Ovary (tissue), 9 donors: ENCODE data around the gene CYCS. TPM values are rescaled to one million over a fixed set of nuclear protein-coding genes. Genes with fewer than 3 reads are reported as not detected.

ENCODE experiments used
- DNase-seq, 5 donors: peaks; one replicate each; pipeline ENCODE4 v3.0.0-alpha.2; 2019 to 2020
- H3K27ac ChIP-seq, 2 donors: fragments of 200-600 bp; one replicate each; pipeline versions ENCODE4 v1.5.1 to v1.8.0; 2019 to 2022
- H3K27me3 ChIP-seq: fragments of 200-600 bp; one replicate; pipeline ENCODE4 v1.8.0; 2022
- H3K36me3 ChIP-seq: fragments of 200-600 bp; sonication (generic); one replicate; pipeline ENCODE4 v1.5.1; 2019
- H3K4me1 ChIP-seq: one replicate; pipeline ENCODE4 v1.8.1; 2013; ENCODE audit warnings: mild to moderate bottlenecking, moderate library complexity; ENCODE audit not compliant: insufficient read depth
- H3K4me3 ChIP-seq: fragments of 200-600 bp; sonication (generic); one replicate; pipeline ENCODE4 v1.5.1; 2017
- H3K9me3 ChIP-seq, 2 donors: fragments of 200-600 bp in 1 of 2; sonication (generic) in 1 of 2; one replicate each; pipeline versions ENCODE4 v1.5.1 to v1.8.1; 2013 to 2019; ENCODE audit warnings: mild to moderate bottlenecking in 1 of 2, moderate library complexity in 1 of 2
- EP300 ChIP-seq: sonication (generic); formaldehyde crosslinking; IDR thresholded peaks from one replicate; pipeline ENCODE4 v1.6.1; 2017; ENCODE audit warnings: antibody characterized with exemption
- POLR2A ChIP-seq: fragments of 450-650 bp; IDR thresholded peaks from one replicate; pipeline ENCODE4 v1.6.1; 2017; ENCODE audit warnings: antibody characterized with exemption, mild to moderate bottlenecking, moderate library complexity
- WGBS, 3 donors: extraction: QIAGEN DNeasy Blood & Tissue Kit in 1 of 3; methylation state at CpG; one replicate each; pipeline versions ENCODE4 v1.1.5 to v1.1.7; 2013 to 2017; 5-methylcytosine and 5-hydroxymethylcytosine counted together
- intact Hi-C, 4 donors: fragments of 100-400 bp; cut with DNase I; formaldehyde crosslinking; loops; one replicate each; pipeline versions ENCODE4 v1.11.0 to v1.15.1; 2022 to 2023
- polyA plus RNA-seq, 2 donors: library from polyadenylated mRNA; stranded (reverse); fragments of 200-250 nt in 1 of 2; fragments of 350-450 nt in 1 of 2; fragmentation: Illumina TruSeq in 1 of 2; extraction: RNeasy Lipid Tissue Mini Kit (QIAGEN cat#74804) in 1 of 2; gene quantifications; one replicate each; pipeline ENCODE4 v1.2.3, GENCODE V29; 2013 to 2014
- total RNA-seq, 7 donors: library from RNA; depleted of rRNA in 2 of 7; stranded (reverse); fragments of >200 nt in 2 of 7; fragmentation: NEBNext Ultra II Directional in 3 of 7; extraction: Animal tissue kit (Norgen Biotek cat#: 25700) in 3 of 7; gene quantifications; one replicate each; pipeline versions ENCODE4 v1.1.0 to v1.2.4, GENCODE V29; 2016 to 2023
- TF ChIP-seq, protein P1 (sequence below), 3 donors: fragments of 450-650 bp in 2 of 3; fragments of 200-600 bp in 1 of 3; IDR thresholded peaks; one replicate each; pipeline versions ENCODE4 v1.5.1 to v1.8.0; 2016 to 2022; ENCODE audit warnings: antibody characterized with exemption in 3 of 3, mild to moderate bottlenecking in 1 of 3
- donor health status: DM: no; HTN: no; CAD: no; lungs with moderate emphysema.
- donor health status: DM: no; HTN: no; CAD: no.
- donor health status: Bipolar disorder and iron deficiency.
- donor health status: DM: yes; HTN: yes; CAD: no.
- donor health status: DM: no; HTN: no; CAD: no.
- donor health status: DM: yes; HTN: yes; CAD: no.

Gene CYCS
- total and polyA plus RNA-seq, 9 donors: 21.7 to 88.1 (median 46.4) TPM

DNA sequence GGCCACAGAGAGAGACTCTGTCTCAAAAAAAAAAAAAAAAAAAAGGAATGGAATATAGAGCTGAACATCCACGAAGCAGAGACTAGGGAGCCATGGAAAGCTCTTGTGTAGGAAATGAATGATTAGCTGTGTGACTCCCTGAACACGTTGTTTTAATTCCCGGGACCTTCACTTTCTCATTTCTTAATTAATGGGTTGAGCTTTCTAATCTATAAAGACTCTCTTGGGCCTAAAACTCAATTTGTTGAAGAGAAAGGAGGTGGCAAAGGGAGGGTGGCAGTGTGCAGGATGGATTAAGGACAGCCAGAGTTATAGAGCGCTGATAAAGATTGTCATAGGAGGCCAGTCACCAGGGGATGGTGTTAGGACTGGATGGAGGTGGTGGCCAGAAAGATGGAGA, 48.0 kb downstream of the CYCS start:
- H3K27me3 ChIP-seq: no peaks in the 10 kb centered on the region
- no peak overlapping the region for H3K4me3 ChIP-seq
- H3K4me1 ChIP-seq: peaks cover 10% of the 10 kb centered on the region
- intact Hi-C loops: no loop called here
- WGBS, 3 donors: 93 to 96% (median 94%) methylated on average over 4 of the region's 4 CpGs
- H3K27ac ChIP-seq: no peak overlapping the region
- no peak for DNase-seq
- H3K36me3 ChIP-seq: no peaks in the 10 kb centered on the region
- no peak for TF ChIP-seq POLR2A
- TF ChIP-seq, protein P1, sequence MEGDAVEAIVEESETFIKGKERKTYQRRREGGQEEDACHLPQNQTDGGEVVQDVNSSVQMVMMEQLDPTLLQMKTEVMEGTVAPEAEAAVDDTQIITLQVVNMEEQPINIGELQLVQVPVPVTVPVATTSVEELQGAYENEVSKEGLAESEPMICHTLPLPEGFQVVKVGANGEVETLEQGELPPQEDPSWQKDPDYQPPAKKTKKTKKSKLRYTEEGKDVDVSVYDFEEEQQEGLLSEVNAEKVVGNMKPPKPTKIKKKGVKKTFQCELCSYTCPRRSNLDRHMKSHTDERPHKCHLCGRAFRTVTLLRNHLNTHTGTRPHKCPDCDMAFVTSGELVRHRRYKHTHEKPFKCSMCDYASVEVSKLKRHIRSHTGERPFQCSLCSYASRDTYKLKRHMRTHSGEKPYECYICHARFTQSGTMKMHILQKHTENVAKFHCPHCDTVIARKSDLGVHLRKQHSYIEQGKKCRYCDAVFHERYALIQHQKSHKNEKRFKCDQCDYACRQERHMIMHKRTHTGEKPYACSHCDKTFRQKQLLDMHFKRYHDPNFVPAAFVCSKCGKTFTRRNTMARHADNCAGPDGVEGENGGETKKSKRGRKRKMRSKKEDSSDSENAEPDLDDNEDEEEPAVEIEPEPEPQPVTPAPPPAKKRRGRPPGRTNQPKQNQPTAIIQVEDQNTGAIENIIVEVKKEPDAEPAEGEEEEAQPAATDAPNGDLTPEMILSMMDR (IDR thresholded peaks at IDR 0.05): no peak
- TF ChIP-seq EP300: no peak
- no peaks in the 10 kb centered on the region for H3K9me3 ChIP-seq

DNA sequence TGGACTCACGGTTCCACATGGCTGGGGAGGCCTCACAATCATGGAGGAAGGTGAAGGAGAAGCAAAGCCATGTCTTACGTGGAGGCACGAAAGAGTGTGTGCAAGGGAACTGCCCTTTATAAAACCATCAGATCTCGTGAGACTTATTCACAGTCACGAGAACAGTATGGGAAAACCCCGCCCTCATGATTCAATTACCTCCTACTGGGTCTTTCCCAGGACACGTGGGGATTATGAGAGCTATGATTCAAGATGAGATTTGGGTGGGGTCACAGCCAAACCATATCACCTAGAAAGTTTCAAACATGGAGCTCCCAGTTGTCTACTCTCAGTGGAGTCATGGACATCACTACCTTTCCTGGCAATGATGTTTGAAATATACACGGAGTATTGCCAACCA, 49.6 kb downstream of the CYCS start:
- no peaks in the 10 kb centered on the region for H3K36me3 ChIP-seq
- TF ChIP-seq, protein P1 (IDR thresholded peaks at IDR 0.05): no peak
- TF ChIP-seq EP300 (no peak), POLR2A (no peak)
- WGBS, 3 donors: 85 to 93% (median 87%) methylated on average over 8 of the region's 8 CpGs
- H3K9me3 ChIP-seq: no peaks in the 10 kb centered on the region
- no peaks in the 10 kb centered on the region for H3K27me3 ChIP-seq
- H3K27ac ChIP-seq: no peak overlapping the region
- H3K4me1 ChIP-seq: peaks cover 10% of the 10 kb centered on the region
- intact Hi-C loops: no loop called here
- H3K4me3 ChIP-seq: no peak overlapping the region
- no peak for DNase-seq

DNA sequence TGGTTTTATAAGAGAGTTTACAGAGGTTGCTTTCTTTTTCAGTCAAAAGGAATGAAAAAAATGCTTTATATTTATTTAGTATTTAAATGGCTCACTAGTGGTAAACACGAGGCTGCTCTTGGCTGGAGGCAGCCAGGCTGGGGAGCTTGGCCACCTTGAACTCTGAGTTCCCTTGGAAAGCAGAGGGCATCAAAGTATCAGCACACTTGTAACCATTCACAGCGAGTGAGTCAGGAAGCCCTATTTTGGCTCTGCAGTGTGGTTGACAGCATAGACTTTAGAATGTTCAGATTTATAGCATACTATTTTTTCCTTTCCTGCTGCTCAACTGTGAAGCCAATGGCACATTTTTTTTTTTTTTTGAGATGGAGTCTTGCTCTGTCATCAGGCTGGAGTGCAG, 51.6 kb downstream of the CYCS start:
- no peaks in the 10 kb centered on the region for H3K36me3 ChIP-seq
- no peaks in the 10 kb centered on the region for H3K9me3 ChIP-seq
- no peak overlapping the region for H3K4me3 ChIP-seq
- DNase-seq: peak; percentile 27 to 78 (median 52)
- H3K4me1 ChIP-seq: peaks cover 7% of the 10 kb centered on the region
- H3K27me3 ChIP-seq: no peaks in the 10 kb centered on the region
- intact Hi-C loops: loop anchor here in 3 of 4 donors (5.0 kb wide), 1 partner anchor 251 kb away; no protein-coding TSS in a partner anchor
- 2 to 6% (median 2%) methylated on average over 2 of the region's 2 CpGs for WGBS, 3 donors
- TF ChIP-seq EP300: no peak
- TF ChIP-seq, protein P1 (IDR thresholded peaks at IDR 0.05): no peak
- no peak for TF ChIP-seq POLR2A
- peak overlapping the region in 1 of 2 donors; percentile 66 for H3K27ac ChIP-seq

Other genes with a start within 250 kb of the CYCS start
- gene OSBPL3, start 145.1 kb downstream of the CYCS start, total RNA-seq: 10 to 100 TPM in 6 of 7 donors, 1 to 10 TPM in 1; 8.4 to 29.1 (median 13.7) TPM
- gene OSBPL3, start 145.1 kb downstream of the CYCS start, polyA plus RNA-seq: 10 to 100 TPM in 1 of 2 donors, 1 to 10 TPM in 1; 6.0 to 11.3 TPM
- not detected for gene NPVF, start 103.2 kb upstream of the CYCS start, total RNA-seq
- not detected for gene NPVF, start 103.2 kb upstream of the CYCS start, polyA plus RNA-seq